ENCODE results near the gene TMTC2.

TMTC2 gene

DNA sequence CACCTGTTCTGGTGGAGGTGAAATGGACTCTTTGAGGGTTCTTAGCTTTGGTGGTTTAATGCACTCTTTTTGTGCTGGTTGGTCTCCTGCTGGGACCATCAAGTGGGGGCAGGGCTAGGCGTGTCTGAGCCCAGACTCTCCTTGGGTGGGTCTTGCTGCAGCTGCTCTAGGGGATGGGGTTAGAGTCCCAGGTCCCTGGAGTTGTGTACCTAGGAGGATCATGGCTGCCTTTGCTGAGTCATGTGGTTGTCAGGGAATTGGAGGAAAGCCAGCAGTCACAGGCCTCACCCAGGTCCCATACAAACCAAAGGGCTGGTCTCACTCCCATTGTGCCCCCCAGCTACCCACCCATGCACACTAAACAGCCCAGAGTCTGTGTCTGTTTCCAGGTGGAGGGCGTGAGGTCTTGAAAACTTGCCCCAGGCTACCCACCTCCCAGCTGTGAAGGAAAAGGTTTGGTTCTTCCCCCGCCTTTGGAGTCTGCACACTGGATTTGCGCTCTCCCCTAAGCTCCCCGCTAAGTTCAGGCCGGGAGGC lies 387.7 kb downstream of the TMTC2 start:
- peak overlapping the region; percentile 33 for H3K18ac ChIP-seq (ENCODE audit: low read length)
- no peak overlapping the region for H3K4me3 ChIP-seq (ENCODE audit: low read depth, low read length)
- H4K8ac ChIP-seq (ENCODE audit: low read depth, low read length) = no peak overlapping the region
- no peaks in the 10 kb centered on the region for H3K79me2 ChIP-seq (ENCODE audit: control insufficient read depth, insufficient read depth, low read length, poor library complexity)
- peak overlapping the region; percentile 35 for H2BK12ac ChIP-seq (ENCODE audit: low read length)
- peaks cover 11 to 15% of the 10 kb centered on the region in 2 experiments for H3K4me1 ChIP-seq (ENCODE audit: control insufficient read depth in 1 of 2, insufficient read depth in 2 of 2, low read length in 2 of 2)
- no peak overlapping the region for H4K12ac ChIP-seq (ENCODE audit: low read depth, low read length)
- no CpG with 5 or more reads among the region's 6 CpGs for WGBS (ENCODE audit: extremely low coverage, insufficient coverage, insufficient read length)
- peaks cover 2% of the 10 kb centered on the region for H3K79me1 ChIP-seq (ENCODE audit: low read length)
- no peak overlapping the region for H3K27ac ChIP-seq (ENCODE audit: low read depth, low read length)
- H3K23ac ChIP-seq (ENCODE audit: low read length) = no peak overlapping the region
- no peaks in the 10 kb centered on the region for H3K9me3 ChIP-seq (ENCODE audit: insufficient read depth, low read depth, low read length)
- H3K4me2 ChIP-seq (ENCODE audit: low read length) = no peak overlapping the region
- no peak overlapping the region for H3K14ac ChIP-seq (ENCODE audit: low read length)
- no peaks in the 10 kb centered on the region for H3K27me3 ChIP-seq (ENCODE audit: insufficient read depth, low read length)
- peak overlapping the region; percentile 37 for H4K91ac ChIP-seq (ENCODE audit: low read depth, low read length)
- H3K36me3 ChIP-seq (ENCODE audit: control insufficient read depth in 1 of 2, insufficient read depth in 2 of 2, low read length in 2 of 2) = peaks cover 0 to 2% of the 10 kb centered on the region in 2 experiments
- H2AK5ac ChIP-seq (ENCODE audit: low read length) = no peak overlapping the region
- no peak for DNase-seq
- no peak overlapping the region for H3K9ac ChIP-seq (ENCODE audit: low read length)
- no peak overlapping the region for H2BK5ac ChIP-seq (ENCODE audit: low read depth, low read length, poor library complexity)
- H2BK120ac ChIP-seq (ENCODE audit: insufficient read depth, low read length, poor library complexity) = no peak overlapping the region
- no peak overlapping the region for H2AFZ ChIP-seq (ENCODE audit: insufficient read depth, low read length, poor library complexity)
- no peak overlapping the region for H3K4ac ChIP-seq (ENCODE audit: low read depth, low read length)

DNA sequence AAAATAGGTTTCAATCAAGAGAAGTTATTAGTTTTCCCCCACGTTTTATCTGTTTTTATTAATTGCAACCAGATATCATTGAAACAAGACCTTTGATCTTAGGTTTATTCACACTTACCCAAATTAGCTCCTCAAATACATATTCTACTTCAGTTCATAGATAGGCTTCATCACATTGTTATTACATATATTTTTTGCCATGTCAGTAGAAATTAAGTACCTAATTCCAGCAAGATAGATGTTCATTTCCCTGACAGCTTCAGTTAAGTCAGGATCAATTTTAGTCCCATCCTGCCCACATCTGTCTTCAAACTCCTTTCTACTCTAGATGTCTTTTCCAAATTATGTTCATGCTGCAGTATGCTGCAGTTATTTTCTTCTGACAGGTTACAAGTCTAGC lies 388.8 kb downstream of the TMTC2 start:
- H3K36me3 ChIP-seq (ENCODE audit: control insufficient read depth in 1 of 2, insufficient read depth in 2 of 2, low read length in 2 of 2) = peaks cover 0 to 2% of the 10 kb centered on the region in 2 experiments
- H3K18ac ChIP-seq (ENCODE audit: low read length) = no peak overlapping the region
- no peak overlapping the region for H3K27ac ChIP-seq (ENCODE audit: low read depth, low read length)
- H4K8ac ChIP-seq (ENCODE audit: low read depth, low read length) = no peak overlapping the region
- H3K4me1 ChIP-seq (ENCODE audit: control insufficient read depth in 1 of 2, insufficient read depth in 2 of 2, low read length in 2 of 2) = peaks cover 11 to 15% of the 10 kb centered on the region in 2 experiments
- no peaks in the 10 kb centered on the region for H3K27me3 ChIP-seq (ENCODE audit: insufficient read depth, low read length)
- H3K9ac ChIP-seq (ENCODE audit: low read length) = no peak overlapping the region
- H3K79me2 ChIP-seq (ENCODE audit: control insufficient read depth, insufficient read depth, low read length, poor library complexity) = no peaks in the 10 kb centered on the region
- no peak overlapping the region for H3K14ac ChIP-seq (ENCODE audit: low read length)
- no peak overlapping the region for H3K4me3 ChIP-seq (ENCODE audit: low read depth, low read length)
- H3K4me2 ChIP-seq (ENCODE audit: low read length) = no peak overlapping the region
- H4K91ac ChIP-seq (ENCODE audit: low read depth, low read length) = no peak overlapping the region
- H3K23ac ChIP-seq (ENCODE audit: low read length) = no peak overlapping the region
- H3K9me3 ChIP-seq (ENCODE audit: insufficient read depth, low read depth, low read length) = no peaks in the 10 kb centered on the region
- H2AFZ ChIP-seq (ENCODE audit: insufficient read depth, low read length, poor library complexity) = no peak overlapping the region
- no peak overlapping the region for H2BK5ac ChIP-seq (ENCODE audit: low read depth, low read length, poor library complexity)
- DNase-seq = no peak
- peaks cover 2% of the 10 kb centered on the region for H3K79me1 ChIP-seq (ENCODE audit: low read length)
- no peak overlapping the region for H2AK5ac ChIP-seq (ENCODE audit: low read length)
- H3K4ac ChIP-seq (ENCODE audit: low read depth, low read length) = no peak overlapping the region
- no peak overlapping the region for H2BK120ac ChIP-seq (ENCODE audit: insufficient read depth, low read length, poor library complexity)
- H2BK12ac ChIP-seq (ENCODE audit: low read length) = no peak overlapping the region
- WGBS (ENCODE audit: extremely low coverage, insufficient coverage, insufficient read length) = no CpG with 5 or more reads among the region's 1 CpG
- H4K12ac ChIP-seq (ENCODE audit: low read depth, low read length) = no peak overlapping the region

DNA sequence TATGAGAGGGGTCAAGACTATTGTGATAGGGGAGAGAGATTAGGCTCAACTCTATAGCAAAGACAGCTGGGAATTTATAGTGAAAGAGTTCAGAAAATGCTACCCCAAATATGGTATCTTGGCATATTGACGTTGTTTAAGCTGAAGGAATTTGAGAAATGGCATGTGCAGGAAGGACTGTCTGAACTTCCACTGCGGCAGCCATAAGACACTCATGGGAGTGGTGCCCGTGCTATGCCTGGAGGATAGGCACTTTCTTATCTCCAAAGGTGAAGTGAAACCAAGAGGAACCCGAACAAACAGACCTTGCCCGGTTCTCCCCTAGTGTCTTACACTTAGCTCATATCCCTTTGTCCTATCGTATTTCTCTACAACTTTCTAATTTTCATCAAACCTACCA lies 390.3 kb downstream of the TMTC2 start:
- H3K36me3 ChIP-seq (ENCODE audit: control insufficient read depth in 1 of 2, insufficient read depth in 2 of 2, low read length in 2 of 2) = peaks cover 0 to 2% of the 10 kb centered on the region in 2 experiments
- no peaks in the 10 kb centered on the region for H3K27me3 ChIP-seq (ENCODE audit: insufficient read depth, low read length)
- peak overlapping the region; percentile 37 for H3K14ac ChIP-seq (ENCODE audit: low read length)
- H3K79me1 ChIP-seq (ENCODE audit: low read length) = peaks cover 2% of the 10 kb centered on the region
- peak overlapping the region; percentile 19 for H2AK5ac ChIP-seq (ENCODE audit: low read length)
- H2AFZ ChIP-seq (ENCODE audit: insufficient read depth, low read length, poor library complexity) = no peak overlapping the region
- no peak overlapping the region for H3K23ac ChIP-seq (ENCODE audit: low read length)
- H3K79me2 ChIP-seq (ENCODE audit: control insufficient read depth, insufficient read depth, low read length, poor library complexity) = no peaks in the 10 kb centered on the region
- H3K4me2 ChIP-seq (ENCODE audit: low read length) = no peak overlapping the region
- H3K9ac ChIP-seq (ENCODE audit: low read length) = no peak overlapping the region
- no peak overlapping the region for H4K12ac ChIP-seq (ENCODE audit: low read depth, low read length)
- H4K8ac ChIP-seq (ENCODE audit: low read depth, low read length) = no peak overlapping the region
- H3K4me3 ChIP-seq (ENCODE audit: low read depth, low read length) = no peak overlapping the region
- H2BK12ac ChIP-seq (ENCODE audit: low read length) = peak overlapping the region; percentile 17
- no peak overlapping the region for H3K27ac ChIP-seq (ENCODE audit: low read depth, low read length)
- peak in 1 of 2 donors; percentile 62 for DNase-seq
- no peak overlapping the region for H2BK5ac ChIP-seq (ENCODE audit: low read depth, low read length, poor library complexity)
- no peak overlapping the region for H4K91ac ChIP-seq (ENCODE audit: low read depth, low read length)
- WGBS (ENCODE audit: extremely low coverage, insufficient coverage, insufficient read length) = 100% methylated on average over 1 of the region's 6 CpGs
- H3K18ac ChIP-seq (ENCODE audit: low read length) = no peak overlapping the region
- no peaks in the 10 kb centered on the region for H3K9me3 ChIP-seq (ENCODE audit: insufficient read depth, low read depth, low read length)
- H3K4me1 ChIP-seq (ENCODE audit: control insufficient read depth in 1 of 2, insufficient read depth in 2 of 2, low read length in 2 of 2) = peaks cover 11 to 15% of the 10 kb centered on the region in 2 experiments
- H2BK120ac ChIP-seq (ENCODE audit: insufficient read depth, low read length, poor library complexity) = no peak overlapping the region
- no peak overlapping the region for H3K4ac ChIP-seq (ENCODE audit: low read depth, low read length)

DNA sequence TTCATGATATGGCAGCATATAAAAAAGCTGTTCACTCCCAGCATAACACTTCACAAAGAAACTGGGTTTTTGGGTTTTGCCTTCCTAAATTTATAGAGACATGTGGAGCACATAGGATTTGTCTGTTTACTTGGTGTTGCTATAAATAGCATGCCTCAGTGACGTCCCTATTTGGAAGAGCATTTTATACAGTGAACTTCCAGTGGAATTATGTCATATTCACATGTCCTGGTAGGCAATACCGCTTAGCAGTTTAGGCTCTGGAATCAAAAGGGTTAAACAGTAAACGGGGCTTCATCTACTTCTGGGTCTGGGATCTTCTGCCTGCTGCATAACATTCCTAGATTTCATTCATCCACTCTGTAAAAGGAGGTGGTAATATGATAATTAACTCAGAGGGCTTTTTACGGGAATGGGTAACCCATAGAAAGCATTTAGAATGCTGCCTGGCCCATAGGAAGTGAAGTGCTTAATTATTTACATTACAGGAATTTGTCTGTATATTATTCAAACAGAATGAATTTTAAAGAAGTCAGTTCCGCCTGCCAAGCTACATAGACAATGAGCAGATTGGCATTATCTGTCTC lies 396.1 kb downstream of the TMTC2 start:
- no peak overlapping the region for H2AK5ac ChIP-seq (ENCODE audit: low read length)

More for the DNA sequence above, 396.1 kb downstream of the TMTC2 start:
- Histone ChIP-seq H3K14ac (ENCODE audit: low read length) (no peak overlapping the region), H4K12ac (ENCODE audit: low read depth, low read length) (no peak overlapping the region), H3K4me2 (ENCODE audit: low read length) (no peak overlapping the region), H3K79me2 (ENCODE audit: control insufficient read depth, insufficient read depth, low read length, poor library complexity) (no peaks in the 10 kb centered on the region), H2BK12ac (ENCODE audit: low read length) (no peak overlapping the region), H4K91ac (ENCODE audit: low read depth, low read length) (no peak overlapping the region), H3K79me1 (ENCODE audit: low read length) (no peaks in the 10 kb centered on the region), H3K9me3 (ENCODE audit: insufficient read depth, low read depth, low read length) (no peaks in the 10 kb centered on the region), H3K27me3 (ENCODE audit: insufficient read depth, low read length) (no peaks in the 10 kb centered on the region), H3K18ac (ENCODE audit: low read length) (no peak overlapping the region), H2BK120ac (ENCODE audit: insufficient read depth, low read length, poor library complexity) (no peak overlapping the region), H2BK5ac (ENCODE audit: low read depth, low read length, poor library complexity) (no peak overlapping the region), H3K4me3 (ENCODE audit: low read depth, low read length) (no peak overlapping the region), H4K8ac (ENCODE audit: low read depth, low read length) (no peak overlapping the region), H3K4ac (ENCODE audit: low read depth, low read length) (no peak overlapping the region), H3K23ac (ENCODE audit: low read length) (no peak overlapping the region), H2AFZ (ENCODE audit: insufficient read depth, low read length, poor library complexity) (no peak overlapping the region), H3K4me1 (ENCODE audit: control insufficient read depth in 1 of 2, insufficient read depth in 2 of 2, low read length in 2 of 2) (no peaks in the 10 kb centered on the region), H3K9ac (ENCODE audit: low read length) (no peak overlapping the region), H3K27ac (ENCODE audit: low read depth, low read length) (no peak overlapping the region), H3K36me3 (ENCODE audit: control insufficient read depth in 1 of 2, insufficient read depth in 2 of 2, low read length in 2 of 2) (peaks cover 0 to 3% of the 10 kb centered on the region in 2 experiments)
- WGBS (ENCODE audit: extremely low coverage, insufficient coverage, insufficient read length) = no CpG with 5 or more reads among the region's 5 CpGs
- no peak for DNase-seq
